B cell (primary cell): ENCODE data around the gene AKT1. TPM values are rescaled to one million over a fixed set of nuclear protein-coding genes. Genes with fewer than 3 reads are reported as not detected.

ENCODE experiments used
- ATAC-seq: fragments of 200-7000 bp; cut with Tn5 transposase; one replicate; pipeline ENCODE4 v1.10.0; 2021; ENCODE audit warnings: low read depth, mild to moderate bottlenecking, moderate number of reproducible peaks, moderate library complexity
- CTCF ChIA-PET: fragments of 350-600 bp; sonication (Branson Sonifier 250); formaldehyde crosslinking; loops from one replicate; lab custom pipeline; 2021; ENCODE audit warnings: antibody characterized with exemption, inconsistent platforms; lab: Charles Lee
- POLR2A ChIA-PET: fragments of 350-600 bp; sonication (Branson Sonifier 250); formaldehyde crosslinking; loops from one replicate; lab custom pipeline; 2021; ENCODE audit warnings: antibody characterized with exemption; lab: Charles Lee
- DNase-seq: peaks from one replicate; pipeline ENCODE4 v3.0.0; 2013
- H2AFZ ChIP-seq: 2 replicates; pipeline ENCODE4 v1.6.1; 2012; ENCODE audit warnings: mild to moderate bottlenecking, low read depth, low read length; ENCODE audit not compliant: insufficient read depth, poor library complexity, severe bottlenecking
- H3K27ac ChIP-seq, 2 donors: 1 replicate in 1 of 2; 2 replicates in 1 of 2; pipeline ENCODE4 v1.5.1; 2012 to 2013; ENCODE audit warnings: low read length in 2 of 2, mild to moderate bottlenecking in 2 of 2, moderate library complexity in 1 of 2
- H3K27me3 ChIP-seq, 4 experiments: fragments of 200-600 bp in 1 of 4; sonication (generic) in 1 of 4; replicated peaks in 1 of 4; 1 replicate in 2 of 4; 2 replicates in 2 of 4; pipeline versions ENCODE4 v1.6.1 to v1.7.0; 2013 to 2016; ENCODE audit warnings: low read length in 3 of 4, mild to moderate bottlenecking in 2 of 4, mixed read lengths in 1 of 4, moderate library complexity in 1 of 4; ENCODE audit not compliant: insufficient read depth in 4 of 4, control insufficient read depth in 3 of 4; ENCODE audit errors: control extremely low read depth in 1 of 4
- H3K36me3 ChIP-seq, 2 experiments: replicated peaks in 1 of 2; 1 replicate in 1 of 2; 2 replicates in 1 of 2; pipeline versions ENCODE4 v1.6.1 to v1.7.1; 2013; ENCODE audit warnings: low read length in 1 of 2; ENCODE audit not compliant: insufficient read depth in 2 of 2, control insufficient read depth in 1 of 2; ENCODE audit errors: control extremely low read depth in 1 of 2, extremely low read depth in 1 of 2
- H3K4me1 ChIP-seq, 2 donors: fragments of 200-600 bp in 1 of 2; sonication (generic) in 1 of 2; 1 replicate in 1 of 2; 2 replicates in 1 of 2; pipeline versions ENCODE4 v1.5.1 to v1.6.1; 2013 to 2017; ENCODE audit warnings: low read length in 2 of 2; ENCODE audit not compliant: control insufficient read depth in 2 of 2, insufficient read depth in 2 of 2
- H3K4me2 ChIP-seq: replicated peaks from 2 replicates; pipeline ENCODE3; 2012; ENCODE audit warnings: mild to moderate bottlenecking, low read depth, low read length; ENCODE audit not compliant: poor library complexity, severe bottlenecking
- H3K4me3 ChIP-seq, 5 experiments: fragments of 200-600 bp in 1 of 5; sonication (generic) in 1 of 5; 1 replicate in 3 of 5; 2 replicates in 2 of 5; pipeline versions ENCODE4 v1.5.1 to v1.7.0; 2011 to 2016; ENCODE audit warnings: low read length in 4 of 5, mild to moderate bottlenecking in 4 of 5, low read depth in 2 of 5, control low read depth in 1 of 5, moderate library complexity in 1 of 5; ENCODE audit not compliant: insufficient read depth in 1 of 5; ENCODE audit errors: control extremely low read depth in 1 of 5, extremely low read depth in 1 of 5
- H3K79me2 ChIP-seq: fragments of 200-600 bp; sonication (generic); one replicate; pipeline ENCODE4 v1.6.0; 2016; ENCODE audit warnings: low read length; ENCODE audit not compliant: control insufficient read depth, insufficient read depth
- H3K9ac ChIP-seq: fragments of 200-600 bp; sonication (generic); 2 replicates; pipeline ENCODE4 v1.6.1; 2017; ENCODE audit warnings: mild to moderate bottlenecking, low read length, moderate library complexity
- H3K9me3 ChIP-seq, 3 donors: one replicate each; pipeline versions ENCODE4 v1.6.1 to v1.7.1; 2013; ENCODE audit warnings: low read length in 2 of 3; ENCODE audit not compliant: control insufficient read depth in 2 of 3, insufficient read depth in 1 of 3; ENCODE audit errors: control extremely low read depth in 1 of 3
- H4K20me1 ChIP-seq: 2 replicates; pipeline ENCODE4 v1.6.0; 2012; ENCODE audit warnings: mild to moderate bottlenecking, low read length; ENCODE audit not compliant: insufficient read depth, control insufficient read depth, poor library complexity, severe bottlenecking
- H3K27ac Mint-ChIP-seq: one replicate; pipeline ENCODE4 v1.8.0; 2021; ENCODE audit warnings: mixed read lengths
- H3K27me3 Mint-ChIP-seq: one replicate; pipeline ENCODE4 v1.8.0; 2021; ENCODE audit warnings: mixed read lengths
- H3K4me1 Mint-ChIP-seq: one replicate; pipeline ENCODE4 v1.8.0; 2021; ENCODE audit warnings: mixed read lengths
- H3K4me3 Mint-ChIP-seq: one replicate; pipeline ENCODE4 v1.8.0; 2021; ENCODE audit warnings: mixed read lengths
- H3K9me3 Mint-ChIP-seq: one replicate; pipeline ENCODE4 v1.8.0; 2022; ENCODE audit warnings: mixed read lengths; ENCODE audit not compliant: insufficient read depth
- EZH2 ChIP-seq: IDR thresholded peaks from 2 replicates; pipeline ENCODE4 v1.6.1; 2012; ENCODE audit warnings: borderline replicate concordance, low read depth, mild to moderate bottlenecking, moderate library complexity, low read length; ENCODE audit not compliant: insufficient read depth, poor library complexity, severe bottlenecking
- WGBS: methylation state at CpG from one replicate; pipeline ENCODE4 v1.1.5; 2013; ENCODE audit warnings: missing lambda C conversion rate; ENCODE audit not compliant: insufficient coverage; 5-methylcytosine and 5-hydroxymethylcytosine counted together
- intact Hi-C: fragments of 100-400 bp; cut with micrococcal nuclease; formaldehyde crosslinking; loops from one replicate; pipeline ENCODE4 v1.10.0; 2022
- polyA plus RNA-seq: library from polyadenylated mRNA; depleted of rRNA; stranded (reverse); fragments of >200 nt; gene quantifications from 2 replicates; pipeline ENCODE4 v1.2.3, GENCODE V29; 2012
- total RNA-seq, 2 donors: library from RNA; stranded (reverse); fragments of 120-200 nt in 1 of 2; gene quantifications; 1 replicate in 1 of 2; 2 replicates in 1 of 2; pipeline versions ENCODE4 v1.2.3 to v1.2.4, GENCODE V29; 2013 to 2022
- TF ChIP-seq, protein P1 (sequence below): fragments of 200-600 bp; IDR thresholded peaks from one replicate; pipeline ENCODE4 v1.8.0; 2022; ENCODE audit warnings: antibody characterized with exemption, mild to moderate bottlenecking

Gene AKT1
- total and polyA plus RNA-seq, 2 donors (not counting 1 experiment from before 2014, with no cell fraction given) = 71.1 to 90.1 TPM

DNA sequence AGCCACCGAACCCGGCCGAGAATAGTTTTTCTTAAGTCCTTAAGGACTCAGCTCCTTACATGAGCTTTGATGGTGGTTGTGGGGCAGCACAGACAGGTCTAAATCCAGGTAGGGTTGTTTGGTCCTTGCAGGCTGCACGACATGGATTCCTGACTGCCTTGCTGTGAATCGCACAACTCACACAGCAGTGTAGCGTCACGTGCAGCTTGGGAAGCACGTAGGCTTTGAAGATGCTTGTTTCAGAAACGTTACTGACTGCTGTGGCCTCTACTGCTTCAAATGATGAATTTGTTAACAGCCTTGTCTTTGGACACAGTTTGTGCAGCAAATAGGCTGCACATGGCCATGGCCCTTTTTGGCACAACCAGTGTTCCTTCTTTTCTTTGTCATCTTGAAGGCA, 35.2 kb upstream of the AKT1 start:
- H3K4me3 Mint-ChIP-seq = no peak overlapping the region
- intact Hi-C loops = no loop called here
- Histone ChIP-seq H3K4me1 (peaks cover 15 to 17% of the 10 kb centered on the region in 2 donors), H2AFZ (no peak overlapping the region), H3K4me3 (no peak overlapping the region), H3K27ac (no peak overlapping the region), H3K4me2 (no peak overlapping the region), H3K9me3 (peaks cover 0 to 6% (median 0%) of the 10 kb centered on the region in 3 donors), H3K79me2 (no peaks in the 10 kb centered on the region), H3K27me3 (peaks cover 0 to 12% (median 5%) of the 10 kb centered on the region in 4 experiments), H4K20me1 (no peaks in the 10 kb centered on the region), H3K36me3 (no peaks in the 10 kb centered on the region), H3K9ac (no peak overlapping the region)
- H3K4me1 Mint-ChIP-seq = peaks cover 15% of the 10 kb centered on the region
- DNase-seq (no peak), ATAC-seq (no peak)
- H3K27ac Mint-ChIP-seq = no peak overlapping the region
- no peaks in the 10 kb centered on the region for H3K27me3 Mint-ChIP-seq
- POLR2A ChIA-PET = no interaction called here
- 86% methylated on average over 9 of the region's 9 CpGs for WGBS
- TF ChIP-seq, protein P1, sequence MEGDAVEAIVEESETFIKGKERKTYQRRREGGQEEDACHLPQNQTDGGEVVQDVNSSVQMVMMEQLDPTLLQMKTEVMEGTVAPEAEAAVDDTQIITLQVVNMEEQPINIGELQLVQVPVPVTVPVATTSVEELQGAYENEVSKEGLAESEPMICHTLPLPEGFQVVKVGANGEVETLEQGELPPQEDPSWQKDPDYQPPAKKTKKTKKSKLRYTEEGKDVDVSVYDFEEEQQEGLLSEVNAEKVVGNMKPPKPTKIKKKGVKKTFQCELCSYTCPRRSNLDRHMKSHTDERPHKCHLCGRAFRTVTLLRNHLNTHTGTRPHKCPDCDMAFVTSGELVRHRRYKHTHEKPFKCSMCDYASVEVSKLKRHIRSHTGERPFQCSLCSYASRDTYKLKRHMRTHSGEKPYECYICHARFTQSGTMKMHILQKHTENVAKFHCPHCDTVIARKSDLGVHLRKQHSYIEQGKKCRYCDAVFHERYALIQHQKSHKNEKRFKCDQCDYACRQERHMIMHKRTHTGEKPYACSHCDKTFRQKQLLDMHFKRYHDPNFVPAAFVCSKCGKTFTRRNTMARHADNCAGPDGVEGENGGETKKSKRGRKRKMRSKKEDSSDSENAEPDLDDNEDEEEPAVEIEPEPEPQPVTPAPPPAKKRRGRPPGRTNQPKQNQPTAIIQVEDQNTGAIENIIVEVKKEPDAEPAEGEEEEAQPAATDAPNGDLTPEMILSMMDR = no peak
- TF ChIP-seq EZH2 = no peak
- no peaks in the 10 kb centered on the region for H3K9me3 Mint-ChIP-seq
- CTCF ChIA-PET = interaction anchor here (1.1 to 2.1 kb wide), 2 partner anchors 62 to 145 kb away, joined by 3 to 8 read pairs; no protein-coding TSS in a partner anchor
